Breast epithelium (tissue), 4 donors: Measurements from ENCODE around the gene ZNF451. TPM values are rescaled to one million over a fixed set of nuclear protein-coding genes. Genes with fewer than 3 reads are reported as not detected.

Source experiments
- DNase-seq, 2 donors: peaks; one replicate each; pipeline ENCODE4 v3.0.0-alpha.2; 2019; ENCODE audit warnings: low spot score in 2 of 2
- H3K27ac ChIP-seq, 2 donors: fragments of 200-600 bp; sonication (generic) in 1 of 2; one replicate each; pipeline ENCODE4 v1.5.1; 2016 to 2019; ENCODE audit warnings: mild to moderate bottlenecking in 1 of 2
- H3K27me3 ChIP-seq, 2 donors: fragments of 200-600 bp; sonication (generic) in 1 of 2; one replicate each; pipeline versions ENCODE4 v1.5.1 to v1.6.0; 2017 to 2019; ENCODE audit warnings: control low read depth in 1 of 2, mild to moderate bottlenecking in 1 of 2
- H3K36me3 ChIP-seq: fragments of 200-600 bp; one replicate; pipeline ENCODE4 v1.5.1; 2019
- H3K4me1 ChIP-seq, 2 donors: fragments of 200-600 bp; sonication (generic); one replicate each; pipeline ENCODE4 v1.5.1; 2016 to 2019; ENCODE audit warnings: control low read depth in 1 of 2
- H3K4me3 ChIP-seq, 3 donors: fragments of 200-600 bp; sonication (generic); 1 replicate in 2 of 3; 2 replicates in 1 of 3; pipeline ENCODE4 v1.5.1; 2016 to 2019; ENCODE audit warnings: mild to moderate bottlenecking in 3 of 3, moderate library complexity in 2 of 3
- H3K9me3 ChIP-seq, 2 donors: fragments of 200-600 bp; sonication (generic) in 1 of 2; one replicate each; pipeline ENCODE4 v1.5.1; 2016 to 2019; ENCODE audit warnings: control low read depth in 1 of 2
- POLR2A ChIP-seq: fragments of 450-650 bp; IDR thresholded peaks from one replicate; pipeline ENCODE4 v1.6.1; 2016; ENCODE audit warnings: antibody characterized with exemption, mild to moderate bottlenecking, moderate library complexity
- POLR2AphosphoS5 ChIP-seq, 3 donors: sonication (generic); formaldehyde crosslinking; IDR thresholded peaks; one replicate each; pipeline ENCODE4 v1.6.1; 2017; ENCODE audit warnings: antibody characterized with exemption in 3 of 3
- intact Hi-C: fragments of 100-400 bp; cut with DNase I; formaldehyde crosslinking; loops from one replicate; pipeline ENCODE4 v1.15.1; 2023; ENCODE audit warnings: low total_unique reads
- total RNA-seq, 3 donors: library from RNA; depleted of rRNA; stranded (reverse); fragments of >200 nt; gene quantifications; one replicate each; pipeline ENCODE4 v1.1.0, GENCODE V29; 2016
- TF ChIP-seq, protein P1 (sequence below), 3 donors: fragments of 450-650 bp; IDR thresholded peaks; one replicate each; pipeline ENCODE4 v1.5.1; 2016 to 2017; ENCODE audit warnings: antibody characterized with exemption in 3 of 3, mild to moderate bottlenecking in 3 of 3, moderate library complexity in 3 of 3

ZNF451 gene
- total RNA-seq, 3 donors from 2014 or later = 72.3 to 95.1 (median 77.7) TPM

DNA sequence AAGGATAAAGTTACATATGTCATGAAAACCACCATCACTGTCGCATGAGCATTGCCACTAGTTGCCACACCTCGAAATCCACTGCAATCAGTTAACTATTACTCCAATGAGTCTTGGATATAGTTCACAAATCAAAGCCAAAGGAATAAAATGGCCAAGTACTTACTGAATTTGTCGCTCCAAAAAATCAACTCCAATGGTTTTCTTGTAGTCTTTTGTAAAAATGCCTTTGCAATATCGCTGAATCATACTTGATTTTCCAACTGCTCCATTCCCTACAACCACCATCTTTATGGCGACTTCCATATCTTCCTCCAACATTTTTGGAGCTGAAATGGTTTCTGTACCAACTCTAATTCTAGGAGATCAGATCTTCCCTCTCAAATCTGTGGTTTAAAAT is 120.1 kb downstream of the ZNF451 start:
- H3K27ac ChIP-seq = no peak overlapping the region
- intact Hi-C loops = no loop called here
- TF ChIP-seq, protein P1, sequence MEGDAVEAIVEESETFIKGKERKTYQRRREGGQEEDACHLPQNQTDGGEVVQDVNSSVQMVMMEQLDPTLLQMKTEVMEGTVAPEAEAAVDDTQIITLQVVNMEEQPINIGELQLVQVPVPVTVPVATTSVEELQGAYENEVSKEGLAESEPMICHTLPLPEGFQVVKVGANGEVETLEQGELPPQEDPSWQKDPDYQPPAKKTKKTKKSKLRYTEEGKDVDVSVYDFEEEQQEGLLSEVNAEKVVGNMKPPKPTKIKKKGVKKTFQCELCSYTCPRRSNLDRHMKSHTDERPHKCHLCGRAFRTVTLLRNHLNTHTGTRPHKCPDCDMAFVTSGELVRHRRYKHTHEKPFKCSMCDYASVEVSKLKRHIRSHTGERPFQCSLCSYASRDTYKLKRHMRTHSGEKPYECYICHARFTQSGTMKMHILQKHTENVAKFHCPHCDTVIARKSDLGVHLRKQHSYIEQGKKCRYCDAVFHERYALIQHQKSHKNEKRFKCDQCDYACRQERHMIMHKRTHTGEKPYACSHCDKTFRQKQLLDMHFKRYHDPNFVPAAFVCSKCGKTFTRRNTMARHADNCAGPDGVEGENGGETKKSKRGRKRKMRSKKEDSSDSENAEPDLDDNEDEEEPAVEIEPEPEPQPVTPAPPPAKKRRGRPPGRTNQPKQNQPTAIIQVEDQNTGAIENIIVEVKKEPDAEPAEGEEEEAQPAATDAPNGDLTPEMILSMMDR (IDR thresholded peaks at IDR 0.05) = no peak
- TF ChIP-seq POLR2AphosphoS5 (IDR thresholded peaks at IDR 0.05) (no peak), POLR2A (no peak)

DNA sequence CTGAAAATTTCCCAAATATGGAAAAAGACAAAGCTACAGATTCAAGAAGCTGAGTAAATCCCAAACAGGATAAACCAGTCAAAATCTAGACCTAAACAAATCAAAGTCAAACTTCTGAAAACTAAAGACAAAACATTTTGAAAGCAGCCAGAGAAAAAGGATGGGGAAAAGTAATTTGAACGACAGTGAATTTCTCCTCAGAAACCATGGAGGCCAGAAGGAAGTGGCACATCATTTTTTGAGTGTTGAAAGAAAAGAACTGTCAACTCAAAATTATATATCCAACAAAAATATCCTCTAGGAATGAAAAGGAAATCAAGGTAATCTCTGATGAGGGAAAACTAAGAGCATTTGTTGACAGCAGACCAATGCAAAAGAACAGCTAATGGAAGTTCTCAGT is 125.3 kb downstream of the ZNF451 start:
- intact Hi-C loops = no loop called here
- Histone ChIP-seq H3K27ac (no peak overlapping the region), H3K36me3 (no peaks in the 10 kb centered on the region), H3K4me1 (no peaks in the 10 kb centered on the region), H3K9me3 (no peaks in the 10 kb centered on the region), H3K4me3 (no peak overlapping the region), H3K27me3 (no peaks in the 10 kb centered on the region)
- TF ChIP-seq, protein P1 (IDR thresholded peaks at IDR 0.05) = no peak
- TF ChIP-seq POLR2A (no peak), POLR2AphosphoS5 (IDR thresholded peaks at IDR 0.05) (no peak)
- no peak for DNase-seq

More for the DNA sequence above, 120.1 kb downstream of the ZNF451 start:
- Histone ChIP-seq H3K9me3 (no peaks in the 10 kb centered on the region), H3K4me1 (no peaks in the 10 kb centered on the region), H3K4me3 (no peak overlapping the region), H3K36me3 (no peaks in the 10 kb centered on the region), H3K27me3 (no peaks in the 10 kb centered on the region)
- no peak for DNase-seq

DNA sequence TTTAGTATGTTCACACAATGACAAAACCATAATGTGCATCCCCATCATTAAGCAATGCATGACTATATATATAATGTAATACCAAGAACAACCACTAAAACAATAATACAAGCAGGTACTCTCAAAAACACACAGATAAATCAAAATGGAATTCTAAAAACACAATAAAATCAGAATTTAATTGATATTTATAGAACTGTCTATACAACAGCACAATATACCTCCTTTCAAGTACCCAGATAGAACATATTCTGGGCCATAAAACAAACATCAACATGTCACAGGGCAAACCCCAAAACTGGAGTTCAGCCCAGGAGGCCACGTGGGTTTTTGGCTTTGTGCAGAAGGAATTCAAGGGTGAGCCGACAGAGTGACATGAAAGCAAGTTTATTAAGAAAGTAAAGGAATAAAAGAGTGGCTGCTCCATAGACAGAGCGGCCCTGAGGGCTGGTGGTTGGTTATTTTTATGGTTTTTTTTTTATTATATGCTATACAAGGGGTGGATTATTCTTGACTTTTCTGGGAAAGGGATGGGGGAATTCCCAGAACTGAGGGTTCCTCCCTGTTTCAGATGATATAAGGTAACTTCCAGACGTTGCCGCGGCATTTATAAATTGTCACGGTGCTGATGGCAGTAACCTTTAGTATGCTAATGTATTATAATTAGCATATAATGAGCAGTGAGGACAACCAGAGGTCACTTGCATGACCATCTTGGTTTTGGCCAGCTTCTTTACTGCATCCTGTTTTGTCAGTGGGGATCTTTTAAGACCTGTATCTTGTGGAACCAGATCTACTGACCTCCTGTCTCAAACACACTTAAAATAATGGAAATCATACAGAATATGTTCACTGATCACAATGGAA is 126.5 kb downstream of the ZNF451 start:
- H3K27me3 ChIP-seq = no peaks in the 10 kb centered on the region
- intact Hi-C loops = no loop called here
- peak in 1 of 2 donors; percentile 29 for DNase-seq
- H3K9me3 ChIP-seq = no peaks in the 10 kb centered on the region
- no peaks in the 10 kb centered on the region for H3K36me3 ChIP-seq
- TF ChIP-seq POLR2AphosphoS5 (IDR thresholded peaks at IDR 0.05) (no peak), POLR2A (no peak)
- TF ChIP-seq, protein P1 (IDR thresholded peaks at IDR 0.05) = peak in 1 of 3 donors; percentile 17
- H3K4me1 ChIP-seq = no peaks in the 10 kb centered on the region
- peak overlapping the region in 1 of 3 donors; percentile 11 for H3K4me3 ChIP-seq
- no peak overlapping the region for H3K27ac ChIP-seq

DNA sequence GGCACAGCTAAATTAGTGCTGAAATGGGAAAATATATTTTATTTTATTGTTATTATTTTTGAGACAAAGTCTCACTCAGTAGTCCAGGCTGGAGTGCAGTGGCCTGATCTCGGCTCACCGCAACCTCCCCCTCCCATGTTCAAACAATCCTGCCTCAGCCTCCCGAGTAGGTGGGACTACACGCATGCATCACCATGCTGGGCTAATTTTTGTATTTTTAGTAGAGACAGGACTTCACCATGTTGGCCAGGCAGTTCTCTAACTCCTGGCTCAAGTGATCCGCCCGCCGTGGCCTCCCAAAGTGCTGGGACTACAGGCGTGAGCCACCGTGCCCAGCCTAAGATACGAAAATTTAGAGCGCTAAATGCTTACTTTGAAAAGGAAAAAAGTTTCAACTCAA is 127.3 kb downstream of the ZNF451 start:
- no peak overlapping the region for H3K4me3 ChIP-seq
- no peak overlapping the region for H3K27ac ChIP-seq
- no peak for DNase-seq
- intact Hi-C loops = no loop called here
- no peaks in the 10 kb centered on the region for H3K36me3 ChIP-seq
- H3K9me3 ChIP-seq = no peaks in the 10 kb centered on the region
- no peaks in the 10 kb centered on the region for H3K27me3 ChIP-seq
- no peaks in the 10 kb centered on the region for H3K4me1 ChIP-seq
- TF ChIP-seq, protein P1 (IDR thresholded peaks at IDR 0.05) = no peak
- TF ChIP-seq POLR2A (no peak), POLR2AphosphoS5 (IDR thresholded peaks at IDR 0.05) (no peak)

Other genes with a start within 250 kb of the ZNF451 start
- 1 to 10 TPM in 1 of 3 donors, under 1 TPM in 2; 0.33 to 1.0 (median 0.80) TPM for gene BEND6, start 135.1 kb upstream of the ZNF451 start, total RNA-seq
- gene KIAA1586, start 43.5 kb upstream of the ZNF451 start, total RNA-seq = 10 to 100 TPM in 1 of 3 donors, 1 to 10 TPM in 2; 7.9 to 10.7 (median 8.8) TPM
- gene BAG2, start 82.1 kb downstream of the ZNF451 start, total RNA-seq = 1 to 10 TPM; 2.2 to 4.9 (median 4.2) TPM
- 10 to 100 TPM; 10.4 to 11.7 (median 10.8) TPM for gene RAB23, start 132.1 kb downstream of the ZNF451 start, total RNA-seq
- gene PRIM2, start 227.4 kb downstream of the ZNF451 start, total RNA-seq = 10 to 100 TPM in 2 of 3 donors, 1 to 10 TPM in 1; 9.3 to 20.1 (median 13.8) TPM